Measurements from ENCODE around the gene FBXO34.

DNA sequence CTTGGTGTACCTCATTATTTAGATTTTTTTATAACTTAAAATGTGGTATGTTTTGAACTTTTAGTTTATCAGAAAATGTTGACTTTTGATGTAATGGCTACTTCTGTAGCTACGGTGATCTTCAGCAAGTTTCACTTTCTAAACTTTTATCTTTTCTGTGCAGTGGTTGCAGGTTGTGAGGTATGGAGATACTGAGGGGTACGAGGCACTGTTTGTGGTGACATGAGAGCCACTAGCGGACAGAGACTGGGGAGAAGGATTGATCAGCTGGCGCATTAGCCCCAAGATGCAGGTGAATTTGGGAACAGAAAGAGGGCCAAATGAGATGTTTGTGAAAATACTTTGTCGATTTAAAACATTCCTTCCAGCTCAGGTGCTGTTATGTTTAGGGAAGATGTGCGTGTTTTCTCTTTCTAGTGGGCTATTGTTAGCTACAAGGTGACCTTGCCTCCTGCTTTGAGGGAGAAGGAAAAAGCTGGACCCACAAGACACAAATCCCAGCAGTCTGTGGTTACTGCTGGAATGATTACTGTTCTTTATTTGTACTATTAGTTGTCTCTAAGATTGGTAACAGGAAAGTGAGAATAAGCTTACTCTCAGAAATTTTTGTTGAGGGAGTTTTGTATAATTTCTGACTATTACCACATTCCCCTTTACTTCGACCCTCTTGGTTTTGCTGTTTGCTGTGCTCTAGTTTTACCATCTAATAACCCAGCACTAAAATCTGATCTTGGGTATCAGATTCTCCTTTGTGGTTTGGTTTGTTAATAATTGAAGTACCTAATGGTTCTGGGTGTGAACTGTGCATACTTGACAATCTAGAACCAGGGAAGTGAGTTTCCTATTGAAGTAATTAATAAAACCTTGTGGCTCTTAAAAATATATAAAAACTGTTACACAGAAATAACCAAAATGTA, 61.7 kb downstream of the FBXO34 start:
- TF ChIP-seq, protein P1, sequence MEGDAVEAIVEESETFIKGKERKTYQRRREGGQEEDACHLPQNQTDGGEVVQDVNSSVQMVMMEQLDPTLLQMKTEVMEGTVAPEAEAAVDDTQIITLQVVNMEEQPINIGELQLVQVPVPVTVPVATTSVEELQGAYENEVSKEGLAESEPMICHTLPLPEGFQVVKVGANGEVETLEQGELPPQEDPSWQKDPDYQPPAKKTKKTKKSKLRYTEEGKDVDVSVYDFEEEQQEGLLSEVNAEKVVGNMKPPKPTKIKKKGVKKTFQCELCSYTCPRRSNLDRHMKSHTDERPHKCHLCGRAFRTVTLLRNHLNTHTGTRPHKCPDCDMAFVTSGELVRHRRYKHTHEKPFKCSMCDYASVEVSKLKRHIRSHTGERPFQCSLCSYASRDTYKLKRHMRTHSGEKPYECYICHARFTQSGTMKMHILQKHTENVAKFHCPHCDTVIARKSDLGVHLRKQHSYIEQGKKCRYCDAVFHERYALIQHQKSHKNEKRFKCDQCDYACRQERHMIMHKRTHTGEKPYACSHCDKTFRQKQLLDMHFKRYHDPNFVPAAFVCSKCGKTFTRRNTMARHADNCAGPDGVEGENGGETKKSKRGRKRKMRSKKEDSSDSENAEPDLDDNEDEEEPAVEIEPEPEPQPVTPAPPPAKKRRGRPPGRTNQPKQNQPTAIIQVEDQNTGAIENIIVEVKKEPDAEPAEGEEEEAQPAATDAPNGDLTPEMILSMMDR (IDR thresholded peaks at IDR 0.05) = no peak
- TF ChIP-seq POLR2AphosphoS5 (IDR thresholded peaks at IDR 0.05) (no peak), POLR2A (IDR thresholded peaks at IDR 0.05) (no peak), EP300 (IDR thresholded peaks at IDR 0.05) (no peak)

Measured in suprapubic skin (tissue), 4 donors.